Pancreas (tissue), 10 donors: Measurements from ENCODE around the gene AMN. TPM values are rescaled to one million over a fixed set of nuclear protein-coding genes. Genes with fewer than 3 reads are reported as not detected.

Source experiments
- ATAC-seq, 4 donors: fragments of 200-7000 bp; cut with Tn5 transposase; one replicate each; pipeline versions ENCODE4 v1.8.0 to v1.9.1; 2020; ENCODE audit warnings: mild to moderate bottlenecking in 4 of 4, moderate library complexity in 4 of 4
- DNase-seq, 6 donors: peaks; one replicate each; pipeline ENCODE4 v3.0.0-alpha.2; 2020
- FAIRE-seq: peaks from 2 replicates; lab custom pipeline; 2012; peaks lifted over from hg19 to GRCh38; lab: Jason Lieb, UNC
- H3K27ac ChIP-seq, 4 donors: fragments of 200-600 bp; sonication (generic); 1 replicate in 3 of 4; 2 replicates in 1 of 4; pipeline versions ENCODE4 v1.5.0 to v1.8.0; 2020
- H3K27me3 ChIP-seq, 4 donors: fragments of 200-600 bp; one replicate each; pipeline ENCODE4 v1.8.0; 2021
- H3K36me3 ChIP-seq, 3 donors: fragments of 200-600 bp; sonication (generic) in 1 of 3; one replicate each; pipeline versions ENCODE4 v1.5.0 to v1.8.0; 2020 to 2021
- H3K4me1 ChIP-seq, 3 donors: fragments of 200-600 bp; one replicate each; pipeline ENCODE4 v1.8.0; 2021
- H3K4me3 ChIP-seq, 4 donors: fragments of 200-600 bp; sonication (generic) in 2 of 4; one replicate each; pipeline versions ENCODE4 v1.5.0 to v1.8.0; 2020 to 2021
- H3K9me3 ChIP-seq, 4 donors: fragments of 200-600 bp; one replicate each; pipeline ENCODE4 v1.8.0; 2021
- WGBS, 2 donors: extraction: QIAGEN DNeasy Blood & Tissue Kit; methylation state at CpG; one replicate each; pipeline ENCODE4 v1.1.7; 2013; 5-methylcytosine and 5-hydroxymethylcytosine counted together
- intact Hi-C, 3 donors: fragments of 100-400 bp; cut with DNase I; formaldehyde crosslinking; loops; one replicate each; pipeline versions ENCODE4 v1.11.1 to v1.14.2; 2022
- polyA plus RNA-seq, 2 donors: library from polyadenylated mRNA; stranded (reverse); fragments of 200-250 nt; gene quantifications; one replicate each; pipeline ENCODE4 v1.2.3, GENCODE V29; 2013
- total RNA-seq, 6 donors: library from RNA; stranded (reverse); fragmentation: NEBNext Ultra II Directional in 4 of 6; extraction: Animal tissue kit (Norgen Biotek cat#: 25700) in 4 of 6; gene quantifications; one replicate each; pipeline versions ENCODE4 v1.2.1 to v1.2.4, GENCODE V29; 2021 to 2023
- TF ChIP-seq, protein P1 (sequence below), 4 donors: fragments of 200-600 bp; sonication (generic) in 3 of 4; IDR thresholded peaks; one replicate each; pipeline versions ENCODE4 v1.5.0 to v1.8.0; 2021; ENCODE audit warnings: antibody characterized with exemption in 4 of 4
- donor health status: healthy with polysubstance abuse.
- donor health status: DM: no; HTN: no; CAD: no; lungs with moderate emphysema.
- donor health status: DM: no; HTN: no; CAD: no.
- donor health status: control.
- donor health status: control.
- donor health status: Bipolar disorder and iron deficiency.
- donor health status: DM: yes; HTN: yes; CAD: no.
- donor health status: DM: no; HTN: no; CAD: no.
- donor health status: DM: no; HTN: no; CAD: no.
- donor health status: DM: yes; HTN: yes; CAD: no.

Gene AMN
- total and polyA plus RNA-seq, 8 donors, result 1.0 to 4.3 (median 1.5) TPM

DNA sequence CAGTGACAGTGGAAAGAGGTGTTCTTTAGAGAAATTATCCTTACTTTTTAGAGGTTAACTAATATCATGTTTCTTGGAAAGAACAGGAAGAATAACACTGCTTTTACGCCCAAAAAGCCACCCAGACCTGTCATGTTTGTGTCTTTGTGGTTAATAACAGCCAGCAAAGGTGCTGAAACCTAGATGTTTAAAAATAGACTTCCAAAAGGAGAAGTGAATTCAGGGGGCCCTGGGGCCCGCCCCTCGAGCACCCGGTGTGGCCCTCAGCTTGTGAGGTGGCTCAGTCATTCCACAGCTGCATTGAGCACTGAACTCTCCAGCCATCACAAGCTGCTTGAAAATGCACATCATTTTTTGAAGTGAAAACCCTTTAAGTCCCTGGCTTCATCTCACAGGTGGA lies 20.8 kb upstream of the AMN start:
- Histone ChIP-seq H3K4me3 (no peak overlapping the region), H3K27ac (no peak overlapping the region), H3K36me3 (no peaks in the 10 kb centered on the region), H3K9me3 (no peaks in the 10 kb centered on the region), H3K4me1 (no peaks in the 10 kb centered on the region), H3K27me3 (no peaks in the 10 kb centered on the region)
- TF ChIP-seq, protein P1, sequence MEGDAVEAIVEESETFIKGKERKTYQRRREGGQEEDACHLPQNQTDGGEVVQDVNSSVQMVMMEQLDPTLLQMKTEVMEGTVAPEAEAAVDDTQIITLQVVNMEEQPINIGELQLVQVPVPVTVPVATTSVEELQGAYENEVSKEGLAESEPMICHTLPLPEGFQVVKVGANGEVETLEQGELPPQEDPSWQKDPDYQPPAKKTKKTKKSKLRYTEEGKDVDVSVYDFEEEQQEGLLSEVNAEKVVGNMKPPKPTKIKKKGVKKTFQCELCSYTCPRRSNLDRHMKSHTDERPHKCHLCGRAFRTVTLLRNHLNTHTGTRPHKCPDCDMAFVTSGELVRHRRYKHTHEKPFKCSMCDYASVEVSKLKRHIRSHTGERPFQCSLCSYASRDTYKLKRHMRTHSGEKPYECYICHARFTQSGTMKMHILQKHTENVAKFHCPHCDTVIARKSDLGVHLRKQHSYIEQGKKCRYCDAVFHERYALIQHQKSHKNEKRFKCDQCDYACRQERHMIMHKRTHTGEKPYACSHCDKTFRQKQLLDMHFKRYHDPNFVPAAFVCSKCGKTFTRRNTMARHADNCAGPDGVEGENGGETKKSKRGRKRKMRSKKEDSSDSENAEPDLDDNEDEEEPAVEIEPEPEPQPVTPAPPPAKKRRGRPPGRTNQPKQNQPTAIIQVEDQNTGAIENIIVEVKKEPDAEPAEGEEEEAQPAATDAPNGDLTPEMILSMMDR (IDR thresholded peaks at IDR 0.05), result no peak
- 84 to 95% methylated on average over 4 of the region's 4 CpGs for WGBS, 2 donors
- no peak for DNase-seq
- ATAC-seq, result no peak
- no peak for FAIRE-seq
- intact Hi-C loops, result no loop called here

DNA sequence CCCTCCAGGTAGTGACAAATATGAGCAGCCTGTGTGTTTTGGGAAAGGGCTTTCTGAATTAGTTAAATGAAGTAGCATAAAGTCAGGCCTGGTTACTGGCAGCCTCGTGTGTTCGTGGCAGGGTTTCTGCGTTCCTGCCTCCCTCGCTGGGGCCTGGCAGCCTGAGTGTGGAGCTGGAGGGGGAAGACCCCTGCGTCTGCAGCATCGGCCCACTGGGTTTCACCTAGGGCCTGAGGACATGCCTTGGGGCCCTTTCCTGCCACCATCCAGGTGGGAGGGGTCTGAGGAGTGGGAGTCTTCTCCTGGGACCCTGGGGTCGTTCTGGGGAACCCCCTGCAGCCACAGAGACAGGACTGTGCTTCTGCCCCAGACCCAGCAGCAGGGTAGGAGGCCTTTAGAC lies 20.4 kb upstream of the AMN start:
- H3K4me1 ChIP-seq, result no peaks in the 10 kb centered on the region
- no peak overlapping the region for H3K27ac ChIP-seq
- no peak overlapping the region for H3K4me3 ChIP-seq
- TF ChIP-seq, protein P1 (IDR thresholded peaks at IDR 0.05), result no peak
- H3K27me3 ChIP-seq, result no peaks in the 10 kb centered on the region
- H3K36me3 ChIP-seq, result no peaks in the 10 kb centered on the region
- DNase-seq (no peak), ATAC-seq (no peak), FAIRE-seq (no peak)
- intact Hi-C loops, result no loop called here
- 83 to 85% methylated on average over 7 of the region's 7 CpGs for WGBS, 2 donors
- H3K9me3 ChIP-seq, result no peaks in the 10 kb centered on the region

DNA sequence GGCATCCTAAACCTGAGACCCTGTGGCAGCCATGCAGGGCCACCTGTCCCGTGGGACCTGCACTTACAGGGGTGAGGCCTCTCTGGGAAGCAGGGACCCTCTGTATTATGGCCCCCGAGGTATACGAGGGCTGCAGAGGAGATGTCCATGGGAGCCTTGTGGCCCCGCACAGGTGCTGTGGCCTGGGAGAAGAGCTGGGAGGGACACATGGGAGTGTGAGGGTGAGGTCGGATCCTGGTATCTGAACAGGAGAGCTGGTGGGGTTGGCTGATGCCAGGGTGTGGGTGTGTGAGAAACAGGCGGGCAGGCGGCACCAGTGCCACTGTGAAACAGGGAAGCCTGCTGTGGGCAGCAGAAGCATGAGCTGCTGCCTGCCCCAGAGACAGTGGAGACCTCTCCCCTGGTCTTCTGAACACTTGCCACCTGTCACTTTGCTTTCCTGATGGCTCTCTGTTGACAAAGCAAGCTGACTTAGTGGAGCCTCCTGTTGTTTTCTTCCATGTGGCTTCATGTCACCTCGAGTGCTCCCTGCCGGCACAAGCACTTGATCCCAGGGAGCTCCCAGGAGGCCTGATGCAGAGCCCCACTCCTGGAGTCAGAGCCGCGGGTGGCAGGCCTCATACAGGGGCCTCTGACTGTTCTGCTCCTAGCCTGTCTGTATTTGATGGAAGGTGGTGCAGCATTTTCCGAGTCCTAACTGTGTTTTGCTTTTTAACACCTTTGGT lies 19.8 kb upstream of the AMN start:
- no peak for FAIRE-seq
- intact Hi-C loops, result no loop called here
- H3K9me3 ChIP-seq, result no peaks in the 10 kb centered on the region
- WGBS, 2 donors, result 88 to 92% methylated on average over 12 of the region's 12 CpGs
- DNase-seq, result no peak
- no peaks in the 10 kb centered on the region for H3K36me3 ChIP-seq
- no peak for ATAC-seq
- no peaks in the 10 kb centered on the region for H3K4me1 ChIP-seq
- H3K4me3 ChIP-seq, result no peak overlapping the region
- TF ChIP-seq, protein P1 (IDR thresholded peaks at IDR 0.05), result no peak
- H3K27me3 ChIP-seq, result no peaks in the 10 kb centered on the region
- H3K27ac ChIP-seq, result no peak overlapping the region

DNA sequence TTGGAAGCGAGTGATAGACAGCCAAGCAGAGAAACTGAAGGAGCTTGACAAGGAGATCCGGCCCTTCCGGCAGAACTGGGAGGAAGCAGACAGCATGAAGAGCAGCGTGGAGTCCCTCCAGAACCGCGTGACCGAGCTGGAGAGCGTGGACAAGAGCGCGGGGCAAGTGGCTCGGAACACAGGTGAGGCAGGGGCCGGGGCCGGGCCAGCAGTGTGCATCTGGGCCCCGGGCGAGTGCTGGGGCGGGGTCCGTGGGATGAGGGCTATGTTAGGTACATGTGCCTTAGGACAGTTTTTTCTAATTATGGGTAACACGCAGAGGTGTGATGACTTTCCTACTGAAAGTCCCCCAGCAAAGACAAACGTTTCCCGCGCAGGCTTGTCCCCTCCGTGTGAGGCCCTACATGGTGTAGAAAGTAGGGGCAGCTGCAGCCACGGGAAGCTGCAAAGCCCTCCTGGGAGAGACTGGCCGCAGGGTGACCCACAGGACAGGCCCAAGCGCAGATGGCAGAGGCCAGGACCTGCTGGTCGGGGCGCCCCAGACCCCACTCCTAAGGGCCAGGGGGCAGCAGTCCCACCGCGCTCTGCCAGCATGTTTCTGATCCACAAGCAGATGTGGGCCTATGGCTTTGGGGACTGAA lies 19.1 kb upstream of the AMN start:
- Histone ChIP-seq H3K9me3 (no peaks in the 10 kb centered on the region), H3K4me3 (no peak overlapping the region), H3K27ac (no peak overlapping the region), H3K36me3 (no peaks in the 10 kb centered on the region), H3K4me1 (no peaks in the 10 kb centered on the region), H3K27me3 (no peaks in the 10 kb centered on the region)
- TF ChIP-seq, protein P1 (IDR thresholded peaks at IDR 0.05), result no peak
- WGBS, 2 donors, result 95 to 96% methylated on average over 29 of the region's 29 CpGs
- no peak for DNase-seq
- intact Hi-C loops, result no loop called here
- ATAC-seq, result no peak
- FAIRE-seq, result no peak
